ENCODE measurements around the gene CRTAP.
"Not testable (repeated sequence)": the region's sequence is repeated elsewhere in the genome, so short reads cannot be mapped to it uniquely, and the experiment has no call there.

The CRTAP gene

GRCh38 chr3:33100229-33100628, 13.6 kb upstream of the CRTAP start:
- DNase-seq: no peak

- no peak for DNase-seq
Observed at GRCh38 chr3:33103034-33103433, 10.8 kb upstream of the CRTAP start.

DNA sequence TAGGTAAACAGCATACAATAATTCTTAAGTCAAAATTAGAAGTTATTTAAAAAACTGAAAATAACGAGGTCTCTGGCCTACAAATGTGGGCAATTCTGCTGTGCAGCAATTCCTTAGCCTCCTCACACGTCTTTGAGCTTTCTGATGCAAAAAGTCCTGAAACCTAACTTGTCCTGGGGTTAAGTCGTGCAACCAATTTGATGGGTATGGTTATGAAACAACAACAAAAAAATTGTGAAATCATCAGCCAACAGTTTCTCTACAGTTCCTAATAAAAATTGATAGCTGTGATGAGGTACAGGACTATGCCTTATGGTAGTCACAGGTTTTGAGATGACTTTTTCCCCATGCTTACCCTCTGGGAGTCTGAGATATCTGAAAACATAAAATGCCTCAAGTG, 10.3 kb upstream of the CRTAP start:
- DNase-seq: no peak

- no peak for DNase-seq
Observed at GRCh38 chr3:33104803-33105202, 9.0 kb upstream of the CRTAP start.

DNA sequence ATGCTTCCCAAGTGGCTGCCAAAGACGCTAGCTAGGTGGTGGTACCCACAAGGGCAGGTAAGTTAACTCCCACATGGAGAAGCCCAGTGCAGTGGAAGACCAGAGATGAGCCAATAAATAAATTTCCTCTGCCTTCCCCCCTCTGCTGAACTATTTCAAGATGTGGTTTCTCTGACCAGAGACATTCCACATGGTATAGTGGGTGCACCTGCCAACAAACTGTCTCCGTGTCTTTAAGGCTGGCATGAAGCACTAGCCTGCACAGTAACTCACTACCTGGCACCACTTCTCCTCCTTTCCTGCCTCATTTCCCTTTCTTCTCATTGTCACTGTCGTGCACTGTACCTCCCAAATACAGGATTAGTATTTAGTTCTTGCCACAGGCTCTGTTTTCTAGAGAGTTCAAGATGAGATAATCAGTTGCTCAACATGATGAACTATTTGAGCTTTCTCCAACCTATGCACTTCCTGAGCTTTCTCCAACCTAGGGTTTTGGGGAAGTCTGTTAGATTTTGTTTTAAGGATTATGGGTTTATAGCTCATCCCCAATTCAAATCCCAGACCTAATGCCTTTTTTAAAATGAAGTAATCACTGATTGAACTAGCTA, 8.4 kb upstream of the CRTAP start:
- DNase-seq: no peak

- not testable (repeated sequence) for DNase-seq
Observed at GRCh38 chr3:33106854-33107253, 7.0 kb upstream of the CRTAP start.

DNA sequence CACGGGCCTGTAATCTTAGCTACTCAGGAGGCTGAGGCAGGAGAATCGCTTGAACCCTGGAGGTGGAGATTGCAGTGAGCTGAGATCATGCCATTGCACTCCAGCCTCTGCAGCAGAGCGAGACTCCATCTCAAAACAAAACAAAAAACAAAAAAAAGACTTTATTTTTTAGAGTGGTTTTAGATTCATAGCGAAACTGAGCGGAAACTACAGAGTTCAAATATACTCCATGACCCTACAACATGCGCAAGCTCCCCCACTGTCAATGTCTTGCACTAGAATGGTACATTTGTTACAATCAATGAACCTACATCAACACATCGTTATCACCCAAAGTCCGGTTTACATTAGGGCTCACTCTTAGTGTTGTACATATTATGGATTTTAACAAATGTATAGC, 2.2 kb upstream of the CRTAP start:
- DNase-seq: no peak

GRCh38 chr3:33114622-33115023, 809 bp downstream of the CRTAP start:
- DNase-seq: no peak

- DNase-seq: no peak
Observed at GRCh38 chr3:33115024-33115768, 1.4 kb downstream of the CRTAP start.

GRCh38 chr3:33117461-33117860, 3.6 kb downstream of the CRTAP start:
- no peak for DNase-seq

GRCh38 chr3:33119891-33120290, 6.1 kb downstream of the CRTAP start:
- no peak for DNase-seq

DNA sequence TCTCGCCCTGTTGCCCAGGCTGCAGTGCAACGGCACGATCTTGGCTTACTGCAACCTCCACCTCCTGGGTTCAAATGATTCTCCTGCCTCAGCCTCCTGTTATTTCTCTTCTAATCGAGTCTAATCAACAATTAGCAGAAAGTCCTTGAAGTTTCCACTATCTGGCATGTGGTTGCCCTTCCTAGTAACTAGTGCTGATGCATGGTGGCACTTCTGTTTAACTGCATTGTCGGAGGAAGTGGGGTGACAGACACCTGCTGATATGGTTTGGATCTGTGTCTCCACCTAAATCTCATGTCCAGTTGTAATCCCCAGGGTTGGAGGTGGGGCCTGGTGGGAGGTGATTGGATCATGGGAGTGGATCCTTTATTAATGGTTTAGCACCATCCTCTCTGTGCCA, 9.2 kb downstream of the CRTAP start:
- no peak for DNase-seq

DNA sequence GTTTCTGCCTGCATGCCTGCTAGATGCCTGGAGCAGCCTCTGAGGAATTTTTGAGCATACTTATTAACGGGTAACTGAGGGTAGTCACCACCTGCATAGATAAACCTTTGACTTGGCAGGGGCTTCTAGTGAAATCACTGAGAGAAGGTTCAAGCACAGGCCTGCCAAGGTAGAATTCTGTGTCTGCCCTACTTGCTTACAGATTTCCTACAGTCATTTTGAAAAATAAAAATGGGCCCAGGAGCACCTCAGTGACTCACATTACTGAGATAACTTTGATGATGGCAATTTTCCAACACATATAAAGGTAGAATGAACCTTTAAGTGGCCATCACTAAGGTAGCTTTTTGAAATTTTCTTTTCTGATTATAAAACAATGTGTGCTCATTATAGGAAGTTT, 10.8 kb downstream of the CRTAP start:
- no peak for DNase-seq

- no peak for DNase-seq
Observed at GRCh38 chr3:33125840-33126239, 12.0 kb downstream of the CRTAP start.

DNA sequence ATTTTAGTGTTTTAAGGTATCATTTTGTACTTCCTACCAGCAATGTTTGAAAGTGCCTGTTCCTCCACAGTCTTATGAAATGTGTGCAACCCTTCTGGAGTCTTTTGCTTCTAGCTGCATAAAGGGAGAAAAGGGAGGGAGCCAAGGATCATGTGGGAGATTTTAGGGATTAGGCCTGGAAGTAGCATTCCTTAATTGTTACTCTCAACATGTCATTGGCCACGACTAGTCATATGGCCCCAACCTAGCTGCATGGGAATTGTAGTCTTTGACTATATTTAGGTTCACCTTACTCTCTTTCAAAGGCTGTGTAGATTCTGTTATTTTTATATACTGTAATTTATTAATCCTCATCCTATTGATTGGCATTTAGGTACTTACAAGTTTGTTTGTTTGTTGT, 14.9 kb downstream of the CRTAP start:
- DNase-seq: no peak

DNA sequence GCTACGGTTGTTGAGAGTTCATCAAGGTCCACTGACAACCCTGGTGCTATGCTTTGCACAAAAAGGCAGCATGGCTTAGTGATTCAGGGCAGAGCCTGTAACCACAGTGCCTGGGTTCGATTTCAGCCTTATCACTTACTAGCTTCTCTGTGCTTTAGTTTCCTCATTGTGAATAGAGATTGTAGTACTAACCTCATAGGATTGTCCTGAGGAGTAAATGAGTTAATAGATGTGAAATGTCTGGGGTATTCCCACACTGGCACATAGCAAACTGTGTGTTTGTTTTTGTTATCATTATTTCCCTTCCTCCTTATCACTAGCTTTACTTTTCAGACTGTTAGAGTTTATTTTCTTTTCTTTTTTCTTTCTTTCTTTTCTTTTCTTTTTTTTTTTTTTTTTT, 16.3 kb downstream of the CRTAP start:
- DNase-seq: no peak

GRCh38 chr3:33131331-33132018, 17.7 kb downstream of the CRTAP start:
- DNase-seq: peak; percentile 47

DNA sequence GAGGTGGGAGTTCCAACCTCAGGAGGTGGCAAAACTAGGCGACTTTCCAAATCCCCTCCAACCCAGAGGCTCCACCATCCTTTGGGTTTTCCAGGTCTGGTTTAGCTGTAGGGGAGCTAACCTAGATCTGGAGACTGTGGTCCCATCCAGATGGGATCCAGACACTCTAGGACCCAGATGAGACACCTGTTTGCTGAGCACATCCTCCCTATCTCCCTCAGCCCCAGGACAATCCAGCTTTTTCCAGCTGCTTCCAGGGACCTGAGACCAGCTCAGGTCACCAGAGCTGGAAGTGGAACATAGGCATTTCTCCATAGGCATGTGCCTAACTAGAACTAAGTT, 18.2 kb downstream of the CRTAP start:
- DNase-seq: no peak

DNA sequence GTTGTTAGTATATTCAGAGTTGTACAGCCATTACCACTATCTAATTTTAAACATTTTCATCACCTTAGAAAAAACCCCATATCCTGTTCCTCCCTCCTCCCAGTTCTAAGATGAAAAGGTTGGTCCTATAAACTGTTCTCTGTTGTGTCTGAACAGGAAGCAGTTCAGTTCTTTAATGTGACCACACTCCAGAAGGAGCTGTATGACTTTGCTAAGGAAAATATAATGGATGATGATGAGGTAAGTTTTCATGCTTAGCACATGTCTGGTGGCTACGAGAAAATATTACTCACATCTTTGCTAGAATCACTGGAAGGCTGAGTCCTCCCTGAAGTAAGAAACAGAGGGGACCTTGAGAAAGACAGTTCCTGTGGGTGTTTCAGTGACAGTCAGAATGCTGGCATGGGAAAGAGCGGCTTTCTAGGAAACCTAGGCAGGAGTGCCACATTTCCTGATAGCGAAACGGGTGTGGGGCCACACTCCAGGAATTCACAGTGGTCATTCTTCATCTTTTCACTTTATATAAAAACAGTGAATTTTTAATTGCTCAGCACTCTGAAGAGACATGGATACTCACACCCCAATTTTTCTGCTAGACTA, 20.3 kb downstream of the CRTAP start:
- DNase-seq: no peak

GRCh38 chr3:33137691-33138090, 23.9 kb downstream of the CRTAP start:
- no peak for DNase-seq

DNA sequence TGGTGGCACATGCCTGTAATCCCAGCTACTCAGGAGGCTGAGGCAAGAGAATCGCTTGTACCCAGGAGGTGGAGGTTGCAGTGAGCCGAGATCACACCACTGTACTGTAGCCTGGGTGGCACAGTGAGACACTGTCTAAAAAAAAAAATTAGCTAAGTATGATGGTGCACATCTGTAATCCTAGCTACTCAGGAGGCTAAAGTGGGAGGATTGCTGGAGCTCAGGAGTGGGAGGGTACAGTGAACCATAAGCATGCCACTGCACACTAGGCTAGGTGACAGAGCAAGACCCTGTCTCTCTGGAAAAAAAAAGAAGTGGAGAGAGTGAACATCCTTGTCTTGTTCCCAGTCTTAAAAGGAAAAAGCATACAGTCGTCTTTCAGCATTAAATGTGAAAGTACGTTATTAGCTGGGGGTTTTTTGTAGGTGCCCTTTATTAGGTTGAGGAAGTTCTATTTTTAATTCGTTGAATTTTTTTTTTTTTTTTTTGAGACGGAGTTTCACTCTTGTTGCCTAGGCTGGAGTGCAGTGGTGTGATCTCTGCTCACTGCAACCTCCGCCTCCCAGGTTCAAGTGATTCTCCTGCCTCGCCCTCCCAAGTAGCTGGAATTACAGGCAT, 25.3 kb downstream of the CRTAP start:
- not testable (repeated sequence) for DNase-seq

DNA sequence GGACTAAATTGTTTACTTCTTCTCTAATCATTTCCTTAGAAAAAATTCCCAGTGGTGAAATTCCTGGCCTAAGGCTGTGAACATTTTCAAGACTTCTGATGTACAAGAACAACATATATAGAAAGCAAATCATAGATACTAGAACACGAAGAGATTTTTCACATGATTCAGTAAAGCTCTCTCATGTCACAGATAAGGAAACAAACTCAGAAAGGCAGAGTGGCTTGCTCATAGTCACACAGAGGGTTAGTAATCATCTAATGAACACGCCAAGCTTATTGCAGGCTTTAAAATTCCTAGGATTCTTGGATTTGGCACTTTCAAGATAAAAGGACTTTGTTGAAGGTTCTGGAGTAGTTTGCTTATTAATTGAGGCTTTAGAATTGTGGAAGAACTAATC, 26.2 kb downstream of the CRTAP start:
- no peak for DNase-seq

- DNase-seq: no peak
Observed at GRCh38 chr3:33141006-33141405, 27.2 kb downstream of the CRTAP start.

DNA sequence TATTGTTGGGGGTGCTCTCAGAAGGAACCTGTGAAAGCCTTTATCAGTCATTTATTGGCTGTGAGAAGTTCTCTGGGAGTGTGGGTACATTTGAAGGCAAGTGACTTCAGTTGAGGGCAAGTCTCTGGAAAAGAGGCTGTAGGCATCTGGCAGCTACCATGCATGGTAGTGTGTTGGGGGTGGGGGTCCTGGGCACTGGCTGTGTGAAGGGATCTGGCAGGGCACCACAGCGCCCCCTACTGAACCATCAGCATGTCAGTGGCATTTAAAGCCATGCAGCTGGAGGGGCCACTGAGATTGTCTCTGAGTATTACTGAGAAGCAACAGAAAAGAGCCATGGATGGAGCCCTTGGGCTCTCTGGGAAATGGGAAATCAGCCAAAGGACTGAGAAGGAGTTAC, 30.6 kb downstream of the CRTAP start:
- DNase-seq: no peak

Measured in NCI-H2107 (cell line).